ENCODE measurements around the gene LMAN2. TPM values are rescaled to one million over a fixed set of nuclear protein-coding genes. Genes with fewer than 3 reads are reported as not detected.

LMAN2 gene
- total RNA-seq, 1 experiment from 2014 or later = 128 TPM

DNA sequence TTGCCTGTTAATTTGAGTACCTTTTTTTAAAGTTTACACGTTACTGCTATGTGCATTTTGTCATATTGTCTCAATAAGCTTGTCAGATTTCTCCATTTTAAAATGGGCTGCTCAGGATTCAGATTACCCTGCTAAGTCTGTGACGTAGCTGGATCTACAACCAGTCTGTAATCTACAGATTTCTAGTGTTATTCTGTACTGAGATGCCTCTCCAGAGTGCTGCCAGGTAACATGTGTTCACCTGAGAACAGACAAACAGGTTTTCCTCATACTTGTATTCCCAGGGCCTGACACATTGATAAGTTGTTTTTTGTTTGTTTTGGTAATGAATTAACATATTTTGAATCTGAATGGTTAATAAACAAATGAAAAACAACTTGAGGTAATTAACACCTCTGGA is 63.3 kb downstream of the LMAN2 start:
- Histone ChIP-seq H3K9ac (ENCODE audit: low read length) (no peak overlapping the region), H3K4me3 (replicated peaks in 1 of 2; ENCODE audit: low read depth in 1 of 2, low read length in 2 of 2) (no peak overlapping the region), H3K9me3 (ENCODE audit: control insufficient read depth in 1 of 2, insufficient read depth in 1 of 2, low read depth in 1 of 2, low read length in 2 of 2) (no peaks in the 10 kb centered on the region), H3K4me2 (ENCODE audit: low read length) (no peak overlapping the region), H3K9me2 (ENCODE audit: insufficient read depth) (no peaks in the 10 kb centered on the region), H3K4me1 (ENCODE audit: control insufficient read depth in 1 of 2, insufficient read depth in 2 of 2, low read length in 2 of 2) (no peaks in the 10 kb centered on the region), H4K20me1 (ENCODE audit: insufficient read depth) (no peaks in the 10 kb centered on the region), H2AFZ (ENCODE audit: low read depth, low read length, poor library complexity, severe bottlenecking) (no peak overlapping the region), H3K36me3 (ENCODE audit: control insufficient read depth in 1 of 2, insufficient read depth in 2 of 2, low read length in 2 of 2) (peaks cover 26 to 34% of the 10 kb centered on the region in 2 experiments; a peak in 3 of 4 replicates), H3K79me2 (ENCODE audit: insufficient read depth, low read length) (no peaks in the 10 kb centered on the region), H3K27me3 (ENCODE audit: insufficient read depth, low read length) (no peaks in the 10 kb centered on the region), H3K27ac (ENCODE audit: low read depth, low read length) (no peak overlapping the region)
- RAD21 ChIA-PET (ENCODE audit: low non-redundant PET in 1 of 2, low total read pairs in 2 of 2, uncharacterized antibody in 2 of 2, unreplicated experiment in 2 of 2) = no interaction called here
- ATAC-seq (no peak), DNase-seq (ENCODE audit: low read depth, low spot score) (no peak)
- POLR2A ChIA-PET = no interaction called here
- BruUV-seq (replicated peaks) = no TSS peak
- CTCF ChIA-PET = no interaction called here
- intact Hi-C loops (cut with micrococcal nuclease) = no loop called here
- TF ChIP-seq, protein P1, sequence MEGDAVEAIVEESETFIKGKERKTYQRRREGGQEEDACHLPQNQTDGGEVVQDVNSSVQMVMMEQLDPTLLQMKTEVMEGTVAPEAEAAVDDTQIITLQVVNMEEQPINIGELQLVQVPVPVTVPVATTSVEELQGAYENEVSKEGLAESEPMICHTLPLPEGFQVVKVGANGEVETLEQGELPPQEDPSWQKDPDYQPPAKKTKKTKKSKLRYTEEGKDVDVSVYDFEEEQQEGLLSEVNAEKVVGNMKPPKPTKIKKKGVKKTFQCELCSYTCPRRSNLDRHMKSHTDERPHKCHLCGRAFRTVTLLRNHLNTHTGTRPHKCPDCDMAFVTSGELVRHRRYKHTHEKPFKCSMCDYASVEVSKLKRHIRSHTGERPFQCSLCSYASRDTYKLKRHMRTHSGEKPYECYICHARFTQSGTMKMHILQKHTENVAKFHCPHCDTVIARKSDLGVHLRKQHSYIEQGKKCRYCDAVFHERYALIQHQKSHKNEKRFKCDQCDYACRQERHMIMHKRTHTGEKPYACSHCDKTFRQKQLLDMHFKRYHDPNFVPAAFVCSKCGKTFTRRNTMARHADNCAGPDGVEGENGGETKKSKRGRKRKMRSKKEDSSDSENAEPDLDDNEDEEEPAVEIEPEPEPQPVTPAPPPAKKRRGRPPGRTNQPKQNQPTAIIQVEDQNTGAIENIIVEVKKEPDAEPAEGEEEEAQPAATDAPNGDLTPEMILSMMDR (IDR thresholded peaks at IDR 0.05 in 2 of 3, conservative IDR thresholded peaks at IDR 0.05 in 1 of 3; ENCODE audit: borderline replicate concordance in 1 of 3, insufficient read depth in 1 of 3, low read depth in 2 of 3, low read length in 2 of 3) = no peak
- TF ChIP-seq EGR1 (IDR thresholded peaks at IDR 0.05; ENCODE audit: low read depth) (no peak), YY1 (IDR thresholded peaks at IDR 0.05; ENCODE audit: extremely low read depth, insufficient replicate concordance, low read depth, low read length) (no peak), POLR2A (IDR thresholded peaks at IDR 0.05; ENCODE audit: borderline replicate concordance, extremely low read depth, insufficient read depth, insufficient read length) (no peak), ELF1 (IDR thresholded peaks at IDR 0.05; ENCODE audit: borderline replicate concordance, low read depth) (no peak), POLR2AphosphoS5 (IDR thresholded peaks at IDR 0.05; ENCODE audit: low read depth, low read length) (no peak)

Other genes starting within 250 kb of the LMAN2 start
- gene NSD1, start 217.9 kb downstream of the LMAN2 start, total RNA-seq (2021; ENCODE audit: unreplicated experiment) = 58.8 TPM
- gene RAB24, start 47.9 kb downstream of the LMAN2 start, total RNA-seq (2021; ENCODE audit: unreplicated experiment) = 13.5 TPM
- 223 TPM for gene PRELID1, start 47.9 kb downstream of the LMAN2 start, total RNA-seq (2021; ENCODE audit: unreplicated experiment)
- gene MXD3, start 39.8 kb downstream of the LMAN2 start, total RNA-seq (2021; ENCODE audit: unreplicated experiment) = 37.6 TPM
- 9.4 TPM for gene RGS14, start 6.3 kb upstream of the LMAN2 start, total RNA-seq (2021; ENCODE audit: unreplicated experiment)
- not detected for gene SLC34A1, start 32.8 kb upstream of the LMAN2 start, total RNA-seq (2021; ENCODE audit: unreplicated experiment)
- not detected for gene PFN3, start 49.0 kb upstream of the LMAN2 start, total RNA-seq (2021; ENCODE audit: unreplicated experiment)
- gene F12, start 57.9 kb upstream of the LMAN2 start, total RNA-seq (2021; ENCODE audit: unreplicated experiment) = 30.0 TPM
- 89.3 TPM for gene GRK6, start 75.0 kb upstream of the LMAN2 start, total RNA-seq (2021; ENCODE audit: unreplicated experiment)
- gene PRR7, start 95.1 kb upstream of the LMAN2 start, total RNA-seq (2021; ENCODE audit: unreplicated experiment) = 39.9 TPM
- 144 TPM for gene DBN1, start 122.0 kb upstream of the LMAN2 start, total RNA-seq (2021; ENCODE audit: unreplicated experiment)
- 153 TPM for gene PDLIM7, start 145.9 kb upstream of the LMAN2 start, total RNA-seq (2021; ENCODE audit: unreplicated experiment)
- 8.0 TPM for gene DOK3, start 158.2 kb upstream of the LMAN2 start, total RNA-seq (2021; ENCODE audit: unreplicated experiment)
- gene DDX41, start 165.3 kb upstream of the LMAN2 start, total RNA-seq (2021; ENCODE audit: unreplicated experiment) = 141 TPM
- 54.0 TPM for gene FAM193B, start 202.9 kb upstream of the LMAN2 start, total RNA-seq (2021; ENCODE audit: unreplicated experiment)
- 133 TPM for gene TMED9, start 240.5 kb upstream of the LMAN2 start, total RNA-seq (2021; ENCODE audit: unreplicated experiment)
- 25.2 TPM for gene B4GALT7, start 248.5 kb upstream of the LMAN2 start, total RNA-seq (2021; ENCODE audit: unreplicated experiment)